T1000 (cell line): ENCODE measurements around the gene TLR9.
"Not testable (repeated sequence)": the region's sequence is repeated elsewhere in the genome, so short reads cannot be mapped to it uniquely, and the experiment has no call there.

Source experiments
- DNase-seq: peaks from one replicate; lab custom pipeline; 2025; ENCODE audit warnings: mixed read lengths; lab: John Stamatoyannopoulos, UW

The TLR9 gene

DNA sequence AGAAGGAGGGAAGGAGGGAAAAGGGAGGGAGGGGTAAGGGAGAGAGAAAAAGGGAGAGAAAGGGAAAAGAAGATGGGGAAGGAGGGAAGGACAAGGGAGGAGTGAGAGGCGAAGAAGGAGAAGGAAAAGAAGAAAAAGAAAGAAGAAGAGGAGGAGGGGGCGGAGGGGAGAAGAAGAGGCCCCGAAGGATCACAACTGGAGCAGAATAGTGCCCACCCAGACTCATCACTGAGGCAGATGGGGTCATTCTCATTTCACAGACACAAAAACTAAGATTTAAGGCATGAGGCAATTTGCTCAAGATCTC, 30.2 kb downstream of the TLR9 start:
- DNase-seq = no peak

DNA sequence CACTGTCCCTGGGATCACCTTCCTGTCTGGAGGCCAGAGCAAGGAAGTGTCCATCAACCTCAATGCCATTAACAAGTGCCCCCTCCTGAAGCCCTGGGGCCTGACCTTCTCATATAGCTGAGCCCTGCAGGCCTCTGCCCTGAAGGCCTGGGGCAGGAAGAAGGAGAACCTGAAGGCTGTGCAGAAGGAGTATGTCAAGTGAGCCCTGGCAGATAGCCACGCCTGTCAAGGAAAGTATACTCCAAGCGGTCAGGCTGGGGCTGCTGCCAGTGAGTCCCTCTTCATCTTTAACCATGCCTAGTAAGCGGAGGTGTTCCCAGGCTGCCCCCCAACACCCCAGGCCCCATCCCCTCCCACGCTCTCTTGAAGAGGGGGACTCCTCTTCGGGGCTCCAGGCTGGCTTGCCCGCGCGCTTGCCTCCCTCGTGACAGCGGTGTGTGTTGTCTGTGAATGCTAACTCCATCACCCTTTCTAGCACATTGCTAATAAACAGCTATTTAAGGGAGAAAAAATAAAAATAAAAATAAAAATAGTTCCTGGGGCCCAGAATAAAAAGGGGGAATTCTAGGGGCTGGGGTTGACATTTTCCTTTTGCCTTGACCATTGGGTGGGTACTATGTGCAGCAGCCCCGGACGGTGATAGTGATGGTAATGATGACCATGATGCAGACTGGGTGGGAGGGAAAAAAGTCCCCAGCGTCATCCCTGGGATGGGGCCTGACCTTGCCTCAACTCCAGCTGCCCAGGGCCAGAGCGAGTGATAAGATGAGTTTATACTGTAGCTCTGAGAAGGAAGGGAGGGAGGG, 30.8 kb downstream of the TLR9 start:
- no peak for DNase-seq

DNA sequence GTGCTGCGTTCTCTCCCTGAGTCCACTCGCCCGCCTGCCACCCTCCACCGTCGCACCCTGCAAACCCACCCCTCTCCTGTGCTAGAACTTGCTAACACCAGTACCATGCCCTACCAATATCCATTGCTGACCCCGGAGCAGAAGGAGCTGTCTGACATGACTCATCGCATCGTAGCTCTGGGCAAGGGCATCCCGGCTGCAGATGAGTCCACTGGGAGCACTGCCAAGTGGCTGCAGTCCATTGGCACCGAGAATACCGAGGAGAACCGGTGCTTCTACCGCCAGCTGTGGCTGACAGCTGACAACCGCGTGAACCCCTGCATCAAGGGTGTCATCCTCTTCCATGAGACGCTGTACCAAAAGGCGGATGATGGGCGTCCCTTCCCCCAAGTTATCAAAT, 32.4 kb downstream of the TLR9 start:
- peak; percentile 52 for DNase-seq

DNA sequence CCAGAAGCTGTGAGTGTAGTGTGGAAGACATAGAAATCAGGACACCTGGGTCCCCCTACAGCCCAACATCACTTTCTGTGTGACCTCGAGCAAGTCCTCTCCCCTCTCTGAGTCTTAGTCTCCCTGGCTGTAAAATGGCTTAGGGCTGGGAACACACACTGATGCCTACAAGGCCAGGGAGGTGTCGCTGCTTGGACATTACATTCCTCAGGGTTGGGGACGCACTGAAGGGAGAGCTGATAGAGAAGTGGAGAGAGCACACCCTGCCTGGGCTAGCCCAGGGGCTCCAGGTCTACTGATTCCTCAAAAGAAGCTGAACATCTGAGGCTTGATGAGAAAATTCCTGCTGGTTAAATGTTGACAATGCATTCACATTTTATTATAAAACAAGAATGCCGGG, 33.8 kb downstream of the TLR9 start:
- DNase-seq = no peak

DNA sequence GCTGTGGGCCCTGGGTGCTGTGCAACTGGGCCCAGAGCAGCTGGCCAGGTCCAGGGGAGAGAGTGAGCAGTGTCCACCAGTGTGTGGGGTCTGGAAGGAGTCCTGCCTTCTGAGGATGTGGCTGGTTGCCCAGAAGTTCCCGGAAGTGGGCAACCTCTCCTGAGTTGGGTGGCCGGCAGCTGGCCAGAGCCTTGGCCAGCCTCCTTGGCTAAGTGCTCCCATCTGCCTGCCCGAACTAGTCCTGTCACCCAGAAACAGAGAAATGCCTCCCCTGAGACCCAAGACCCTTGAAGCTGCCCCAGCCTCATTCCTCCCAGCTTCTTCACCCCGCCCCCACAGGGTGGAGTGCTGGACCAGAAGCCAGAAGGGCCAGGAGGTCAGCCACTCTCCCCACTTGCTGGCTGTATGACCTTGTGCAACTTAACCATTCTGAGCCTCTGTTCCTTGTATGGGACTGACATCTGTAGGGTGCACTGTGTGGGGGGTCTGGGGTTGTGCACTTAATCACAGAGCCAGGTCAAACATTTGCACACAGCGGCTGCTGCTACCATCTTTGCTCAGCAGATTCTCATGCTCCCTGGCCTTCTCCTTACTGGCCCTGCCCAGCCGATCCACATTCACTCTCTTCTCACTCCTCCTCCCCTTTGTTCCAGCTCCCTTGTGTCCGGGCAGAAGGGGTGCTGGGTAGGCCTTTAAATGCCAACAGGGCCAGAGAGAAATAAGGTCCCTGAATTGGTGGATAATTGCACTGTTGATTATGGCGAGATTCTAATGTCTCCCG, 35.0 kb downstream of the TLR9 start:
- DNase-seq = no peak

DNA sequence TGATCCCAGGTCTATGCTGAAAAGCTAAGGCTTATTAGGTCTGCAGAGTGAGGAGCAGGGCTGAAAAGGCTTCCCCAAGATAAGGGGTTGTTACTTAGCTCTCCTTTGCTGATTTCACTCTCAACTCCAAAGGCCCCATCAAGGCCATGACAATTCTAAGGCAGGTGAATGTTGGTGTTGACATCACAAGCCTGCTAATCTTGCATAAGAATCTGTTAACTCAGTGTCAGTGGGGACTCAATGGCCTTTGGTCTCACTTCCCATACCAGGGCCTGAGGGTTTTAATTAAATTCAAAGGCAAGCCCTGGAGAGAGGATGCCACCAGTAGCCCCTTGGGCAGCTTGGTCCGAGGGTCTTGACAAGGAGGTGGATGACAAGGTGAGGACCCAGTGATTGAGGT, 36.9 kb downstream of the TLR9 start:
- DNase-seq = no peak

DNA sequence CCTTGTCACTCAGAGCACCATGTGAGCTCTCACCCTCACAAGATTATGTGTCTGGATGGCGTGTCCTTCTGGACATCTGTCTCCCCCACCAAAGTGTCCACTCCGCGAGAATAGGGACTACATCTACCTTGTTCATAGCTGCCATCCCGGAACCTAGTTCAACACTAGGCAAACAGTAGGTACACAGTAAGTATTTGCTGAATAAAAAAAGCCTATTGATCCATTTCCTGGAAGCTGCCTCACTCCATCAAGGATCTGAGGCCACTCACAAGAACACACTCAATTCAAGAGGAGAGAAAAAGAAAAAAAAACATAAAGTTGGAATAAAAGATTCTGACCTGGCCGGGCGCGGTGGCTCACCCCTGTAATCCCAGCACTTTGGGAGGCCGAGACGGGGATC, 38.7 kb downstream of the TLR9 start:
- DNase-seq = no peak

DNA sequence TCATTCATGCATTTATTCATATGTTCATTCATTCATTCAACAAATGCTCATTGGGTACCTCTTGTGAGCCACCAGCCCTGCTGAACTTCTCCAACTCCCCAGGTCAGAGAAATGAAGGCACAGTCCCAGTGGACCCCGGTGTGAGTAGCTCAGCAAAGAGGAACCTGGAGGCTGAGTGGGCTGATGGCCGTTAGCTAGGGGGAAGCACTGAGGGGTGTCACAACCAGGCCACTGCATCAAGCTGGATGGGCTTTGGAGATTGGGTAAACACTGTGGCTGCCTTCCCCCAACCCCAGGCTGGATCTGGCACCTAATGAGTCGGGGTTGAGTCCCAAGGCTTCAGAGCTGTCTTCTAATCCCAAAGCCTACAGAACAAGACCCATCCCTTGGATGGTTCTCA, 39.6 kb downstream of the TLR9 start:
- DNase-seq = no peak

DNA sequence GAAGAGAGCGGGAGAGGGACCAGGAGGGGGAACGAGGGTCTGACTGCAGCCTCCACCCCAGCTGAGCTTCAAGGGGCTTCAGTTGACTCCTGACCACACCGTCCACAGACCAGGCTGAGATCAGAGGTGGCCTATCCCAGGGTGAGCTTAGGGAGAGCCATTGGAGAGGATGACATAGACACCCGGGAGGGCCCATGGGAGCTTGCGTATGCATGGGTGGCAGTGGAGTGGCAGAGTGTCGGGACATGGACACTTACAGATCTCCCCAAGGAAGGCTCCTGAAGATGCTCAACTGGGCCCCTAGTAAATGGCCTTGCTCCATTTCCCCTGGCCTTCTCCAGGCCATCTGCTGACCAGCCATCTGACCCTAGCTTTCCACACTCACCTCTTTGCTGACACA, 40.1 kb downstream of the TLR9 start:
- DNase-seq = no peak

DNA sequence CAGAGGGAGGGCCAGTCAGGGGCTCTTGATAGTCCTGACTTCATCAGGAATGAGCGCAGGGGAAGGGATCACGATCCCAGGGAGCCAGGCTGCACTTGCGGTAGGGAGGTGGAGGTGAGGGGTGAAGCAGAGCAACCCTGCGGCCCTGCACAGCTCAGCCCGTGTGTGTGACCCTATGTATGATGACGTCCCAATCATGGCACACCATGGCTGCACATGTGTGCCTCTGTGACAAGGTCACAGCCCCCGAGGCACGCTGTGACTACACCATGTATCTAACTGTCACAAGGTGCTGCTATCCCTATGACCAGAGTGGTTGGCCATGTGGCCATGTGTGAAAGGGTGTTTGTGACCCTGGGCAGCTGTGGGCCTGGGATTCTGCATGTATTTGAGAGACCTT, 40.8 kb downstream of the TLR9 start:
- DNase-seq = no peak

DNA sequence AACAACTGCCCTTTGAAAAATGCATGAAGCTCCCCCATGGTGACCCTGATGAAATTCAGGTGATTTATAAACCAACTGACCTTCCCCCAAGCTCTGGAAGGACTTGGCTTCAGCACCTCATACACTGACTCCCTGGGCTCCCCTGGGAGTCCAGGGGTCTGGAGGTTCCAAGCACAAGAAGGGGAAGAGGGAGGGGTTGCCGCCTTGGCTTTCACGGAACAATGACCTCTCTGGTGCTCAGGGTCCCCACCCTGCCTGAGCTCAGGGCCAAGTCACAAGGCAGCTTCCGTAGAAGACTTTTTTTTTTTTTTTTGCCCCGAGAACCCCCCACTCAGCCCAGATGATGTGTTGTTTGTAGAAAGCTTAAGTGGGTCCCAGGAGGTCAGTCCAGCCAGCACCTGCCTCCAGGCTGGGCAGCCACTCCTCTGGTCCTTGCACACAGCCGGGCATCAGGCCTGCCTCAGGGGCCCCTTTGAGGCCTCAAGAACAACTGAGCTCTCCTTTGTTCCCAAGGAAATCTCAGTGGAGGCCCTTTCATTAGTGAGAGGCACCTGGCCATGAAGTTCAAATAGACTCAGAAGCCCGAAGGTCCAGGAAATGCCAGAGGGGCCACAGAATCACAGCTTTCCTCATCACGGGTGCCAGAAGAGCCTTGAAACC, 41.5 kb downstream of the TLR9 start:
- DNase-seq = no peak

DNA sequence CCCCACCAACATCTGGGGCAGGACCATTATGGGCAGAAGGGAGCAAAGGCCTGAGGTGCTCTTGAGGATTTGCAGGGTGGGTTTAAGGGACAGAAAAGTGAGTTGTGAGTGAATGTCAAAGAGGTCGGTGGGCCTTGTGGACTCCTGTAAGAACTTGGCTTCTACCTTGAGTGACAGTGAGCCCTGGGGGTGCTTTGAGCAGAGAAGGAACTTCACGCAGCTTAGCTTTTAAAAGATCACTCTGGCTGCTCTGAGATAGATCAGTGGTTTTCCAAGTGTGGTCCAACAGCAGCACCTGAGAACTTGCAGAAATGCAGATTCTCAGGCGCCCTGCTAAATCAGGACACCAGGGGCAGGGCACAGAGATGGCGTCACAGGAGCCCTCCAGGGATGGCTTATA, 42.8 kb downstream of the TLR9 start:
- DNase-seq = no peak

DNA sequence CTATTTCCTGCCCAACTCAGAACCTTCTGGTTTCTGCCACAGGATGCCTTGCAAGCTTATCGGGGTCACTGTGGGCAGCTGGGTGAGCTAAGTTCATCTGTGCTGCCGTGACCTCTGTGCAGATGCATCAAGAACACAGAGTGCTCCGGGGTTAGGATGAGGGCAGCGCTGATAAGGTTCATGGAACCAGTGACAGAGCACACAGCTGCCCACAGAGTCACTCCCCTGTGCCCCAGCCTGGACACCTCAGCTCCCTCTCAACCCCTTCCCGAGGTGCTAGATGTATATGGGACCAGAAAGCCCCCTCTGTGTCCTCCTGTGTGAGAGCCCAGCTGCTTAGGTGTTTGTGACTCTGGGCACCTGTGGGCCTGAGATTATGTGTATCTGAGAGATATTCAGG, 43.2 kb downstream of the TLR9 start:
- DNase-seq = no peak

DNA sequence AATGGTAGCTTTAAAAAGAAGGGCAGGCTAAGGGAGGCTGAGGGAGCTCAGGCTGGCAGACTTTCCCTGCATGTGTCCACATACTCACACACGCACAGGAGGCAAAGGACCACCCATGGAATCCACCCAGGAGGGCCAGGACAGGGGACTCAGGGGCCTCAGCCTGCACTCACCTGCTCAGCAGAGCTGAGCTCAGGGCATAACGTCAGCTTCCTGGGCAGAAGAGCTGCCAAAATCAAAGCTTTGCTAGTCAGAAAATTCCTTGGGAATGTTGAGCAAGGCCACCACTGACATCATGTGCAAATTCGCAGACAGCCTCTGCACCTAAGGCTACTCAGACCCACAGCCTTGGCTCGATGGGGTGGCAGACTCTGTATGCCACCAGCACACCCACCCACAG, 43.9 kb downstream of the TLR9 start:
- DNase-seq = no peak

DNA sequence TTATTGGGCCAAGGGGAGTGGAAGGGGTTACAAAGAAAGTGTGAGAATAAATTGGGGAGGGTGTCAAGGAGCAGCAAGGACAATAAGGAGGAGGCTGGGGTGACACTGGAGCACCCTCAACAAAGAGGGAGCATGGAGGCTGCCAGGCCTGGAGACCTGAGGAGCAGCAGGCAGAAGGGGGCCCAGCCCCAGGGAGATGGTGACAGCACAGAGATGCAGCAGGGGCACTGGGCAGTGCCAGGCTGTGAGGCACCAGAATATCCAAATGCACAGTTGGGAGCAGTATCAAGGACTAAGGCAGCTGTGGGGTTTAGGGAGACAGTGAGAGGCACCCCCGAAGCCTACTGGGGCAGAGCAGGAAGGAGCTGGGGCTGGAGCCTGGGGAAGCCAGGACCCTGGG, 46.9 kb downstream of the TLR9 start:
- no peak for DNase-seq

DNA sequence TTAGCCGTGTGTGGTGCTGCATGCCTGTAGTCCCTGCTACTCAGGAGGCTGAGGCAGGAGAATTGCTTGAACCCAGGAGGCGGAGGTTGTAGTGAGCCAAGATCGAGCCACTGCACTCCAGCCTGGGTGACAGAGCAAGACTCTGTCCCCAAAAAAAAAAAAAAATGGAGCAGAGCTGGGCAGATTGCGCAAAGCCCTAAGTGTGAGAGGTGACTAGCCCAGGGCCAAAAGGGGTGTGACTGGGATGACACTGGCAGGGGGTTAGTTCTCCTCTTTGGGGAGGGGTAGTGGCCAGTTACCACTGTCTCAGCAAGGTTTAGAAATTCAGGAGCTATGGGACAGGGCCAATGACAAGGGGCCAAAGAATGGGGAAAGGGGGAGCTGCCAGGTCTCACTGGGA, 47.3 kb downstream of the TLR9 start:
- DNase-seq = not testable (repeated sequence)

DNA sequence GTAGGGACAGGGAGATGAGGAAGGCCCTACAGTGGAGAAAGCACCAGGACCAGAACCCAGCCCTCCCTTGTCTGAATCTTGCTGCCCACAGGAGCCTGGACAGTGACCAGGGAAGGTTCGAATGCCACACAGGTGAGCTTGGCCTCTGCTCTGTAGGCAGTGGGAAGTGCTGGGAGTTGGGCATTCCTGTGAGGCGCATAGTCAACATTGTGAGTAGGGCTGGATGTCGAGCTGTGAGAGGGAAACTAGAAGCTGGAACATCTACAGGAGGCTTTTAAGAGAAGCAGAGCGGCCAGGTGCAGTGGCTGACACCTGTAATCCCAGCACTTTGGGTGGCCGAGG, 47.8 kb downstream of the TLR9 start:
- DNase-seq = no peak

DNA sequence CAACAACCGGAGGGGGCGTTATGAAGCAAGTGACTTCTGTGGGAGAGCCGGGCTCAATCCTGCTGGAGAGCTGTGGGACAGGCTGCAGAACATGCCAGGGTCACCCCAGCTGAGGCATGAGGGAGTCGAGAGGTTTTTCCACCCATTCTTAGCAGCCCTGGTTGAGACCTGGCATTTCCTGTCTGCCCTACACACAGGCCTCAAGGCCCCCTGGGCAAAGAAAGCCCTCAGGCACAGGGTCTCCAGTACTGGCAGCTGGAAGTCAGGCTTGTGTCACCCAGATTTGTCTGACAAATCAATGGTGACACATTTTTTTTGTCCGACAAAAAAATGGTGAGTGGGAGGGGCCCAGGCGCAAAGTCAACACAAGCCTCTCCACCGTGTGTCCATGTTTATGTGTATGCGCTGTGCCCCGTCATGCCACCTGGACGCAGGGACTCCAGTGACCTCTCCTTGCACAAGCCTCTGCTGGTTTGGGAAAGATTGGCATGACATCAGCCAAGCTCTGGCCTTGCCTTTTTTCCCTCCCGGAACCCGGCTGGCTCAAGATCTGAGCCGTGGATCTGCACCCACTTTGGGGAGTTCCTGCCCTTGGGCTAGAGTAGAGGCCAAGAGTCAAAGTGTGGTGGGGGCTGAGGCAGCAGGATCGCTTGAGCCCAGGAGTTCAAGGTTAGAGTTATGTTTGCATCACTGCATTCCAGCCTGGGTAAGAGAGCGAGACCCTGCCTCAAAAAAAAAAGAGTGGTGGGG, 48.3 kb downstream of the TLR9 start:
- DNase-seq = no peak

DNA sequence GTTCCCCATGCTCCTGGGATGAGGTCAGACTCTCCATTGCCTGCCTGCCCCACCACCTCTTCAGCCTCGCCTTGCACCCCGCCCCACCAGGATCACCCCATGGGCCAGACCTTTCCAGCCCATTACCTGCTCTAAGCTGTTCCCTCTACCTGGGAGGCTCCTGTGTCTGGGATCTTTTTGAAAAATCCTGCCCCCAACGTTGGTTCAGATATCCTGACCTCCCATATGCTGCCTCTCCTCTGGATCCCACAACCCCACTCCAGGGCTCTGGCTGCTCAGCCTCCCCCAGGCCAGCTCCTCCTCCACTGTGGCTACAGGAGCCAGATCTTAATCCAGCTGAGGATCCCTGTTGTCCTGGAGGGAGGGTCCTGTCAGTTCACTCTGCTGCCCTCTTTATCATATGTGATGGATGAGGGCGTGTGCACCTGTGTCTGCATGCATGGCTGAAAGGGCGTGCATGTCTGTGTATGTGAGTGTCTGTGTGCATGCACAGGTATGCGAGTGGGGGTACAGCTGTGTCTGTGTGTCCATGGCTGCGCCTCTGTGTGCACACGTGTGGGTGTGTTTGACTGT, 49.2 kb downstream of the TLR9 start:
- no peak for DNase-seq

DNA sequence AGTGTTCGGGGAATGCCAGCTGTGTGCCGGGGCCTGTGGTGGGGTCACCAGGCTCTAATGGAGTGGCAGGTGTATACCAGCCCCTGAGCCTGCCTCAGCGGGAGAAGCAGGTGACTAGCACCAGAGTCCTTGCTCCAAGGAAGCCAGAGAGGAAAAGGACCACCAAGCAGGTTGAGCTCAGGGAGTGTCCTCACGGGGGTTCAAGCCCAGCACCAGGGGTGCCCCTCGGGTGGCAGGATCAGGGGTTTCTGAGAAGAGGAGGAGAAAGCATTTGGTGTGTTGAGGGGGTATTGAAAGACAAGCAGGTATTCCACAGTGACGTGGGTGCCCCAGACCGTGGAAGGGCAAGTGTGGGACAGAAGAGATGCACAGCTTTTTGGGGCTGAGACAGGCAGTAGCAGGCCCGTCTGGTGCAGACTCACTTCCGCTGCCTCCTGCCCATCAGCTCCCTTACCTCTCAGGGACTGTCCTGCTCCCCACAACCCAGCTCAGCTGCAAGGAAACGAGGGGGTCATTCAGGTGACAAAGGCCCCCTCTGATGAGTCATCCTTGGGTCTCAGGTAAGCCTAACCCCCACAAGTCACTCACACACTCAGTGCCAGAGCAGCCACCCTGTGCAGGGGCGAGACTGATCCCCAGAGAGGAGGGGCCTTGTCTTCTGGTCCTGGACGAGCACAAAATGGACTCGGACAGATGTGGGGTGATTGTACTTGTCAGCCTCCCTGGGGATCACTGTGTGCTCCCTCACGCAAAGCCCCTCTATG, 49.8 kb downstream of the TLR9 start:
- DNase-seq = no peak

DNA sequence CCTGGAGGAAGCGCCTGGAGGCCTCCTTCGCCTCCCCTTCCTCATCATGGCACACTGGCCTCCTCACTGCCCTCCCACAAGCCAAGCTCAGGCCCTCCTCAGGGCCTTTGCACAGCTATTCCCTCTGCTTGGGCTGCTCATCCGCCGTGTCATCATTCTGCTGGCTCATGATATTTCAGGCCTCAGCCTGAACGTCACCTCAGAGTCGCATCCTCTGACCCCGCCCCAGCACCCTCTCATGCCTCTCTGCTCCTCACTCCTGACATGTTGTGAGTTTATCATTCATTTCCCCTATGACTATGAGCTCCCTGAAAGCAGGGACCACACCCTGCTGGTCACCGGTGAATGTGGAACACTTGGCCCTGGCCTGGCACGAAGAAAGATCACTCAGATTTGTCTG, 50.5 kb downstream of the TLR9 start:
- DNase-seq = no peak

DNA sequence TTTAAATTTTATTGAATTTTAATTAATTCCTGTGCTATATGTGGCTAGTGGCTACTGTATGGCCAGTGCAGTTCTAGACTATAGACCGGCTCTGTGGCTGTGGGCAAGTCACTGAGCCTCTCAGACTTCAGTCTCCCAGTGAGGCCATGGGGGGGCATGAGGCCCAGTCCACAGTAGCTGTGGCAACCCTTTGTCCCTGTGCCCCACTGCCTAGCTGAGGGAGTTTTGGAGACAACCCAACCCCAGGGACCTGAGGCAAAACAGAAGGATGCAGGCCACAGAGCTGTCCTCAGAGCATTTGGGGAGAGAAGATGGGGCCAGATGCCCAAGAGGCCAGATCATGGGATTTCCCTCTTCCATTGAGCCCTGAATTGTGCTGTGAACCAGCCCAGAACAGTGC, 52.3 kb downstream of the TLR9 start:
- DNase-seq = no peak
